K562 (cell line): ENCODE data around the gene ARL16. TPM values are rescaled to one million over a fixed set of nuclear protein-coding genes. Genes with fewer than 3 reads are reported as not detected.

Experiments
- ARHGAP35 ChIP-seq: fragments of 450-650 bp; IDR thresholded peaks from 2 replicates; pipeline ENCODE4 v1.6.1; 2018; ENCODE audit not compliant: partially characterized antibody
- BCOR ChIP-seq: fragments of 450-650 bp; IDR thresholded peaks from 2 replicates; pipeline ENCODE4 v1.6.1; 2016
- CBFA2T3 ChIP-seq: fragments of 450-650 bp; IDR thresholded peaks from 2 replicates; pipeline ENCODE4 v1.6.1; 2017
- CHD2 ChIP-seq: IDR thresholded peaks from 2 replicates; pipeline ENCODE4 v1.6.1; 2011; ENCODE audit warnings: low read depth, low read length
- CREB1 ChIP-seq, 2 experiments: sonication (generic) in 1 of 2; formaldehyde crosslinking in 1 of 2; IDR thresholded peaks; 2 replicates each; pipeline versions ENCODE4 v1.6.1 to v1.8.0; 2012 to 2022; ENCODE audit warnings: inconsistent platforms in 1 of 2, mild to moderate bottlenecking in 1 of 2, missing genetic modification reagents in 1 of 2, moderate library complexity in 1 of 2
- FOXA1 ChIP-seq: fragments of 450-650 bp; IDR thresholded peaks from 2 replicates; pipeline ENCODE4 v1.6.1; 2016; ENCODE audit warnings: mild to moderate bottlenecking, borderline replicate concordance
- FOXA3 ChIP-seq, 2 experiments: fragments of 450-650 bp in 1 of 2; sonication (generic) in 1 of 2; formaldehyde crosslinking; IDR thresholded peaks in 1 of 2; conservative IDR thresholded peaks in 1 of 2; 2 replicates each; pipeline versions ENCODE4 v1.4.0 to v1.8.0; 2020 to 2022; ENCODE audit warnings: mild to moderate bottlenecking in 2 of 2, missing genetic modification reagents in 1 of 2
- GABPB1 ChIP-seq: sonication (generic); formaldehyde crosslinking; IDR thresholded peaks from 2 replicates; pipeline ENCODE4 v1.8.0; 2022; ENCODE audit warnings: mild to moderate bottlenecking, missing genetic modification reagents
- HNRNPLL ChIP-seq: fragments of 200-400 bp; formaldehyde crosslinking; IDR thresholded peaks from 2 replicates; pipeline ENCODE4 v1.6.1; 2017; ENCODE audit warnings: low read length, low read depth, mild to moderate bottlenecking; ENCODE audit not compliant: poor library complexity, severe bottlenecking
- IFI16 ChIP-seq: fragments of 250-450 bp; sonication (Bioruptor Pico); IDR thresholded peaks from 2 replicates; pipeline ENCODE4 v2.1.2; 2022; ENCODE audit warnings: mild to moderate bottlenecking, inconsistent platforms
- KAT7 ChIP-seq: sonication (generic); formaldehyde crosslinking; IDR thresholded peaks from 2 replicates; pipeline ENCODE4 v1.8.0; 2022; ENCODE audit warnings: missing genetic modification reagents, mild to moderate bottlenecking, borderline replicate concordance
- NFE2 ChIP-seq: IDR thresholded peaks from 2 replicates; pipeline ENCODE4 v1.6.1; 2014; ENCODE audit warnings: antibody characterized with exemption, low read depth
- NFXL1 ChIP-seq: fragments of 450-650 bp; formaldehyde crosslinking; IDR thresholded peaks from 2 replicates; pipeline ENCODE4 v1.4.0; 2021; ENCODE audit warnings: mild to moderate bottlenecking
- PKNOX1 ChIP-seq: fragments of 450-650 bp; IDR thresholded peaks from 2 replicates; pipeline ENCODE4 v1.6.1; 2016
- SLC30A9 ChIP-seq: fragments of 250-450 bp; sonication (Bioruptor Pico); IDR thresholded peaks from 2 replicates; pipeline ENCODE4 v1.8.0; 2022; ENCODE audit warnings: mild to moderate bottlenecking, moderate library complexity
- SMARCE1 ChIP-seq: fragments of 450-650 bp; IDR thresholded peaks from 2 replicates; pipeline ENCODE4 v1.7.1; 2016; ENCODE audit warnings: mild to moderate bottlenecking
- SUPT5H ChIP-seq: fragments of 450-650 bp; IDR thresholded peaks from 2 replicates; pipeline ENCODE4 v1.6.1; 2016
- ZBTB2 ChIP-seq: fragments of 450-650 bp; IDR thresholded peaks from 2 replicates; pipeline ENCODE4 v1.6.1; 2016; ENCODE audit warnings: antibody characterized with exemption
- ZBTB40 ChIP-seq, 2 experiments: fragments of 450-650 bp in 1 of 2; sonication (generic) in 1 of 2; formaldehyde crosslinking in 1 of 2; IDR thresholded peaks; 2 replicates each; pipeline versions ENCODE4 v1.7.1 to v1.9.0; 2016 to 2022; ENCODE audit warnings: inconsistent platforms in 1 of 2, mild to moderate bottlenecking in 1 of 2, missing genetic modification reagents in 1 of 2
- polyA plus RNA-seq, 8 experiments: library from polyadenylated mRNA; depleted of rRNA in 4 of 8; stranded (reverse) in 5 of 8; unstranded in 3 of 8; fragments of >200 nt; fragmentation: Nextera tagmentation in 2 of 8; fragmentation: Illumina TruSeq in 1 of 8; extraction: Ambion mirVana in 2 of 8; extraction: Trizol in 1 of 8; gene quantifications; 2 replicates each; pipeline versions ENCODE4 v1.2.1 to v1.2.3, GENCODE V29; 2011 to 2014; ENCODE audit warnings: inconsistent platforms in 1 of 8, missing spikeins in 1 of 8
- total RNA-seq, 7 experiments: library from RNA; depleted of rRNA in 6 of 7; stranded (reverse); fragments of >200 nt in 6 of 7; fragmentation: Illumina TruSeq in 2 of 7; extraction: Trizol in 2 of 7; gene quantifications; 2 replicates each; pipeline versions ENCODE4 v1.2.1 to v1.2.3, GENCODE V29; 2011 to 2021; ENCODE audit warnings: low replicate concordance in 1 of 7

The ARL16 gene
- total and polyA plus RNA-seq, 9 of the 15 experiments (the other 6 are each of a cell fraction or from before 2014, with no cell fraction given), result 5.4 to 32.4 (median 22.6) TPM

- peak; percentile 39; the same call in 1 of the 2 replicates for TF ChIP-seq ZBTB40 (IDR thresholded peaks at IDR 0.05)
- TF ChIP-seq ZBTB40 (CRISPR knock-in tag; IDR thresholded peaks at IDR 0.05), result no peak
- TF ChIP-seq FOXA3 (CRISPR knock-in tag; conservative IDR thresholded peaks at IDR 0.05 in 1 of 2, IDR thresholded peaks at IDR 0.05 in 1 of 2), result no peak
- TF ChIP-seq ZBTB2, result no peak
- TF ChIP-seq KAT7 (CRISPR knock-in tag), result 0 out of 2 replicates have a peak, but pooled peaks have one; percentile 82
- TF ChIP-seq CBFA2T3, result no peak
- no peak for TF ChIP-seq PKNOX1
- no peak for TF ChIP-seq CHD2
- TF ChIP-seq SUPT5H, result no peak
- no peak for TF ChIP-seq FOXA1
- no peak for TF ChIP-seq SLC30A9 (CRISPR knock-in tag)
- no peak for TF ChIP-seq CREB1 (IDR thresholded peaks at IDR 0.05)
- TF ChIP-seq CREB1 (CRISPR knock-in tag; IDR thresholded peaks at IDR 0.05), result peak; percentile 74; the same call in 1 of the 2 replicates
- TF ChIP-seq BCOR, result peak; percentile 40; the same call in 1 of the 2 replicates
- no peak for TF ChIP-seq IFI16 (CRISPR knock-in tag)
- TF ChIP-seq NFXL1 (CRISPR knock-in tag), result no peak
- TF ChIP-seq HNRNPLL, result no peak
- TF ChIP-seq NFE2, result peak; percentile 28
- no peak for TF ChIP-seq SMARCE1
- peak; percentile 48; the same call in 1 of the 2 replicates for TF ChIP-seq GABPB1 (CRISPR knock-in tag)
- no peak for TF ChIP-seq ARHGAP35
Observed at GRCh38 chr17:81635973-81636504, 47.6 kb downstream of the ARL16 start (continued).
